Sigmoid colon (tissue), 4 donors: ENCODE results near the gene CEP104.

Experiments
- POLR2AphosphoS5 ChIP-seq, 4 donors: sonication (generic); formaldehyde crosslinking; IDR thresholded peaks; one replicate each; pipeline ENCODE4 v1.6.1; 2017; ENCODE audit warnings: antibody characterized with exemption in 4 of 4
- TF ChIP-seq, protein P1 (sequence below), 4 experiments: fragments of 450-650 bp in 3 of 4; fragments of 200-600 bp in 1 of 4; IDR thresholded peaks; one replicate each; pipeline ENCODE4 v1.5.1; 2016 to 2019; ENCODE audit warnings: antibody characterized with exemption in 4 of 4, mild to moderate bottlenecking in 3 of 4, moderate library complexity in 2 of 4

DNA sequence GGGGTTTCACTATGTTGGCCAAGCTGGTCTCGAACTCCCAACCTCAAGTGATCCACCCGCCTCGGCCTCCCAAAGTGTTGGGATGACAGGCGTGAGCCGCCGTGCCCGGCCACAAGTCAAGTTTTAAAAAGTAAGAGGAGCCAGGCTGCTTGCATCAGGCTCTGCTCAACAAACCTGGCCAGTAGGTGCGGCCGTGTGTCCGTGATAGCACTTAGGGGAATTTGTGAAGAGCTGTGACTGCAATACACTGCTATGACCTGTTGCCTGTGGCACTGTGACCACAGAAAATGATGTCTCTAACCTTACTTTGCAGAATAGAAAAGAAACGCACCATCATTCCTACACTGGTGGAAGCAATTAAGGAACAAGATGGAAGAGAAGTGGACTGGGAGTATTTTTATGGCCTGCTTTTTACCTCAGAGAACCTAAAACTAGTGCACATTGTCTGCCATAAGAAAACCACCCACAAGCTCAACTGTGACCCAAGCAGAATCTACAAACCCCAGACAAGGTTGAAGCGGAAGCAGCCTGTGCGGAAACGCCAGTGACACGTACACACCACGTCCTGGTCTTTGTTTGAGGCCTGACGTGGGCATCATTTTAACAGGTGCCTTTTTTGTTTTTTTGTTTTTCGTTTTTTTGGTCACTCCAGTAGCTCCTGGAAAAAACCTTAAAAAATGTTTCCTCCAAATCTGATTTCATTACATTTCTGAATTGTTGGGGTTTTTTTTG is 26.3 kb upstream of the CEP104 start:
- TF ChIP-seq POLR2AphosphoS5 (IDR thresholded peaks at IDR 0.05), result no peak
- TF ChIP-seq, protein P1, sequence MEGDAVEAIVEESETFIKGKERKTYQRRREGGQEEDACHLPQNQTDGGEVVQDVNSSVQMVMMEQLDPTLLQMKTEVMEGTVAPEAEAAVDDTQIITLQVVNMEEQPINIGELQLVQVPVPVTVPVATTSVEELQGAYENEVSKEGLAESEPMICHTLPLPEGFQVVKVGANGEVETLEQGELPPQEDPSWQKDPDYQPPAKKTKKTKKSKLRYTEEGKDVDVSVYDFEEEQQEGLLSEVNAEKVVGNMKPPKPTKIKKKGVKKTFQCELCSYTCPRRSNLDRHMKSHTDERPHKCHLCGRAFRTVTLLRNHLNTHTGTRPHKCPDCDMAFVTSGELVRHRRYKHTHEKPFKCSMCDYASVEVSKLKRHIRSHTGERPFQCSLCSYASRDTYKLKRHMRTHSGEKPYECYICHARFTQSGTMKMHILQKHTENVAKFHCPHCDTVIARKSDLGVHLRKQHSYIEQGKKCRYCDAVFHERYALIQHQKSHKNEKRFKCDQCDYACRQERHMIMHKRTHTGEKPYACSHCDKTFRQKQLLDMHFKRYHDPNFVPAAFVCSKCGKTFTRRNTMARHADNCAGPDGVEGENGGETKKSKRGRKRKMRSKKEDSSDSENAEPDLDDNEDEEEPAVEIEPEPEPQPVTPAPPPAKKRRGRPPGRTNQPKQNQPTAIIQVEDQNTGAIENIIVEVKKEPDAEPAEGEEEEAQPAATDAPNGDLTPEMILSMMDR (IDR thresholded peaks at IDR 0.05), result no peak
